ENCODE measurements around the gene THOC6. TPM values are rescaled to one million over a fixed set of nuclear protein-coding genes. Genes with fewer than 3 reads are reported as not detected.

The THOC6 gene
- total and polyA plus RNA-seq, 2 donors (not counting 1 experiment from before 2014, with no cell fraction given): 28.5 to 52.2 TPM

DNA sequence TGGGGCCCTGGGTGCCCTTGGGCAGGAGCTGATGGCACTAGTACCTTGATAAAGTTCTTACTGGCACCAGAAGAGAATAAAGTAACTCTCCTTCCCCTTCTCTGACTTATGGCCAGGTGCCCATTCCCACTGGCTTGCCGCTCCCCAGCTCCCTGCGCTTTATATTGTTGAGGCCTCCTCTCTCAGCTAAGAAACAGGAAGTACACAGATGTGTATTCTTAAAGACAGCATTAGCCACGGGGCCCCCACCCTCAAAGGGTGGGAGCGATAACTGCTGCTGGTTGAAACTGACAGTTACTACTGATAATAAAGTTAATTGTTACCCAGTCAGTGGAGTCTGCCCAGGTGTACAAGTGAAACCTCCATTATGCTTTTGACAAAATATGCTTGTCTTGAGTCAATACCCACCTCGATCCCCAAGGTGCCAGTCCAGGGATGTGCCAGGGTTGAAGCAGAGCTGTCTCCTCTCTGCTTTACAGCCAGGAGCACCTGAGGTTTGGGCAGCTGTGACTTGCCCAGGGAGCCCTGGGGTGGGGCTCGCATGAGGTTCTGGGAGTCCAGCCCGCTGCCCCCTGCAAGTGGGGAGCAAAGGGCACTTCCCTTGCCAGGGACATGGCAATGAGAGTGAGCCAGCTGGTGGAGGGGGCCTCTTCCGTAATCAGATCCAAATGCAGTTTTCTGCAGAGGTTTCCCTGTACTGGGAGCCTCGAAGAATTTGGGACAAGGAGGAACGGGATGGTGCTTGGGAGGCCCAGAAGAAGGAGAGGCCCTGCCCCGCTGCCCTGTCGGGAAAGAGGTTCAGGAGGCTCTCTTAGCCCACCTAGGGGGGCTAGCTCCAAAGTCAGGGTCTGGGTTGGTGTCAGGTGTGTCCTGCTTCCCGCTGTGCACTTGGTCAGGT lies 16.5 kb upstream of the THOC6 start:
- peak overlapping the region in 2 of 5 experiments; percentile 37 to 44 for H3K4me3 ChIP-seq (ENCODE audit: control extremely low read depth in 1 of 5, extremely low read depth in 1 of 5, insufficient read depth in 1 of 5, low read depth in 2 of 5, low read length in 4 of 5)
- H3K79me2 ChIP-seq (ENCODE audit: control insufficient read depth, insufficient read depth, low read length): no peaks in the 10 kb centered on the region
- Mint-ChIP-seq H3K27me3 (peaks cover 9% of the 10 kb centered on the region), H3K4me3 (peak overlapping the region; percentile 58), H3K27ac (no peak overlapping the region), H3K9me3 (ENCODE audit: insufficient read depth) (no peaks in the 10 kb centered on the region), H3K4me1 (peaks cover 26% of the 10 kb centered on the region)
- 43% methylated on average over 9 of the region's 13 CpGs for WGBS (ENCODE audit: insufficient coverage)
- DNase-seq (no peak), ATAC-seq (ENCODE audit: low read depth) (no peak)
- H3K36me3 ChIP-seq (replicated peaks in 1 of 2; ENCODE audit: control extremely low read depth in 1 of 2, control insufficient read depth in 1 of 2, extremely low read depth in 1 of 2, insufficient read depth in 2 of 2, low read length in 1 of 2): no peaks in the 10 kb centered on the region
- POLR2A ChIA-PET: no interaction called here
- H3K4me1 ChIP-seq (ENCODE audit: control insufficient read depth in 2 of 2, insufficient read depth in 2 of 2, low read length in 2 of 2): peaks cover 25 to 32% of the 10 kb centered on the region in 2 donors
- peaks cover 0 to 18% (median 0%) of the 10 kb centered on the region in 3 donors for H3K9me3 ChIP-seq (ENCODE audit: control extremely low read depth in 1 of 3, control insufficient read depth in 2 of 3, insufficient read depth in 1 of 3, low read length in 2 of 3)
- H4K20me1 ChIP-seq (ENCODE audit: control insufficient read depth, insufficient read depth, low read length, poor library complexity, severe bottlenecking): no peaks in the 10 kb centered on the region
- CTCF ChIA-PET: interaction anchor here (0.9 to 9.6 kb wide), 5 partner anchors 16 to 122 kb away, joined by 3 to 213 read pairs (median 6); partner anchors contain the start of genes HCFC1R1 and THOC6
- no peak for TF ChIP-seq EZH2 (IDR thresholded peaks at IDR 0.05; ENCODE audit: borderline replicate concordance, insufficient read depth, low read depth, low read length, poor library complexity, severe bottlenecking)
- TF ChIP-seq, protein P1, sequence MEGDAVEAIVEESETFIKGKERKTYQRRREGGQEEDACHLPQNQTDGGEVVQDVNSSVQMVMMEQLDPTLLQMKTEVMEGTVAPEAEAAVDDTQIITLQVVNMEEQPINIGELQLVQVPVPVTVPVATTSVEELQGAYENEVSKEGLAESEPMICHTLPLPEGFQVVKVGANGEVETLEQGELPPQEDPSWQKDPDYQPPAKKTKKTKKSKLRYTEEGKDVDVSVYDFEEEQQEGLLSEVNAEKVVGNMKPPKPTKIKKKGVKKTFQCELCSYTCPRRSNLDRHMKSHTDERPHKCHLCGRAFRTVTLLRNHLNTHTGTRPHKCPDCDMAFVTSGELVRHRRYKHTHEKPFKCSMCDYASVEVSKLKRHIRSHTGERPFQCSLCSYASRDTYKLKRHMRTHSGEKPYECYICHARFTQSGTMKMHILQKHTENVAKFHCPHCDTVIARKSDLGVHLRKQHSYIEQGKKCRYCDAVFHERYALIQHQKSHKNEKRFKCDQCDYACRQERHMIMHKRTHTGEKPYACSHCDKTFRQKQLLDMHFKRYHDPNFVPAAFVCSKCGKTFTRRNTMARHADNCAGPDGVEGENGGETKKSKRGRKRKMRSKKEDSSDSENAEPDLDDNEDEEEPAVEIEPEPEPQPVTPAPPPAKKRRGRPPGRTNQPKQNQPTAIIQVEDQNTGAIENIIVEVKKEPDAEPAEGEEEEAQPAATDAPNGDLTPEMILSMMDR (IDR thresholded peaks at IDR 0.05): no peak
- intact Hi-C loops (cut with micrococcal nuclease): no loop called here
- no peak overlapping the region for H3K27ac ChIP-seq (ENCODE audit: low read length in 2 of 2)
- peak overlapping the region; percentile 76 for H3K4me2 ChIP-seq (replicated peaks; ENCODE audit: low read depth, low read length, poor library complexity, severe bottlenecking)
- H3K9ac ChIP-seq (ENCODE audit: low read length): peak overlapping the region; percentile 32
- peaks cover 0 to 19% (median 9%) of the 10 kb centered on the region in 4 experiments for H3K27me3 ChIP-seq (replicated peaks in 1 of 4; ENCODE audit: control extremely low read depth in 1 of 4, control insufficient read depth in 3 of 4, insufficient read depth in 4 of 4, low read length in 3 of 4)
- peak overlapping the region; percentile 58 for H2AFZ ChIP-seq (ENCODE audit: insufficient read depth, low read depth, low read length, poor library complexity, severe bottlenecking)

Measured in B cell (primary cell).